ENCODE measurements around the gene CPB2. TPM values are rescaled to one million over a fixed set of nuclear protein-coding genes. Genes with fewer than 3 reads are reported as not detected.

Gene CPB2
- total RNA-seq, 1 experiment from 2014 or later = 0.15 TPM

DNA sequence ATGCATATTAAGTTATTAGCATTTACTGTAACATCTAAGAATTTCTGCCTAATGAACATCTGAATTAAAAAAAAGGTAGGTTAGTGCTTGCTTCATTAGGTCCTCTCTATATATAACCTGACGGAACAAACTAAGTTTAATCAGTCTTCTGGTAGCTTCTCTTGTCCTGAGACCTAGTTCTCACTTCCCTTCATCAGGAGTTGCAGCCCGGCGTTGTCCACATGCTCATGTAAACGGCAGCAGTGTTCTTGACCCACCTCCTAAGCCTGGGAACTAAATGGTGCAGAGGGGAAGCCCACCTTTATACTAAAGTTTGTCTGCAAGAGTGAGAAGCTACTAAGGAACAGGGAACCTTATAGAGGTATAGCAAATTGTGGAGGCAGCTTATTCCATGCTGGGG is 31.9 kb upstream of the CPB2 start:
- TF ChIP-seq, protein P1, sequence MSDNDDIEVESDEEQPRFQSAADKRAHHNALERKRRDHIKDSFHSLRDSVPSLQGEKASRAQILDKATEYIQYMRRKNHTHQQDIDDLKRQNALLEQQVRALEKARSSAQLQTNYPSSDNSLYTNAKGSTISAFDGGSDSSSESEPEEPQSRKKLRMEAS (IDR thresholded peaks at IDR 0.05) = no peak
- TF ChIP-seq POLR2AphosphoS5 (IDR thresholded peaks at IDR 0.05; ENCODE audit: low read depth, low read length) = no peak
- no peak for TF ChIP-seq SRF (IDR thresholded peaks at IDR 0.05; ENCODE audit: low read depth)
- TF ChIP-seq YY1 (IDR thresholded peaks at IDR 0.05; ENCODE audit: extremely low read depth, insufficient replicate concordance, low read depth, low read length) = no peak
- TF ChIP-seq, protein P2, sequence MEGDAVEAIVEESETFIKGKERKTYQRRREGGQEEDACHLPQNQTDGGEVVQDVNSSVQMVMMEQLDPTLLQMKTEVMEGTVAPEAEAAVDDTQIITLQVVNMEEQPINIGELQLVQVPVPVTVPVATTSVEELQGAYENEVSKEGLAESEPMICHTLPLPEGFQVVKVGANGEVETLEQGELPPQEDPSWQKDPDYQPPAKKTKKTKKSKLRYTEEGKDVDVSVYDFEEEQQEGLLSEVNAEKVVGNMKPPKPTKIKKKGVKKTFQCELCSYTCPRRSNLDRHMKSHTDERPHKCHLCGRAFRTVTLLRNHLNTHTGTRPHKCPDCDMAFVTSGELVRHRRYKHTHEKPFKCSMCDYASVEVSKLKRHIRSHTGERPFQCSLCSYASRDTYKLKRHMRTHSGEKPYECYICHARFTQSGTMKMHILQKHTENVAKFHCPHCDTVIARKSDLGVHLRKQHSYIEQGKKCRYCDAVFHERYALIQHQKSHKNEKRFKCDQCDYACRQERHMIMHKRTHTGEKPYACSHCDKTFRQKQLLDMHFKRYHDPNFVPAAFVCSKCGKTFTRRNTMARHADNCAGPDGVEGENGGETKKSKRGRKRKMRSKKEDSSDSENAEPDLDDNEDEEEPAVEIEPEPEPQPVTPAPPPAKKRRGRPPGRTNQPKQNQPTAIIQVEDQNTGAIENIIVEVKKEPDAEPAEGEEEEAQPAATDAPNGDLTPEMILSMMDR (IDR thresholded peaks at IDR 0.05 in 2 of 3, conservative IDR thresholded peaks at IDR 0.05 in 1 of 3; ENCODE audit: borderline replicate concordance in 1 of 3, insufficient read depth in 1 of 3, low read depth in 2 of 3, low read length in 2 of 3) = no peak
- no peak for TF ChIP-seq CBX3 (IDR thresholded peaks at IDR 0.05; ENCODE audit: low read depth)
- Histone ChIP-seq H2AFZ (ENCODE audit: low read depth, low read length, poor library complexity, severe bottlenecking) (no peak overlapping the region), H3K4me3 (replicated peaks in 1 of 2; ENCODE audit: low read depth in 1 of 2, low read length in 2 of 2) (no peak overlapping the region), H3K4me1 (ENCODE audit: control insufficient read depth in 1 of 2, insufficient read depth in 2 of 2, low read length in 2 of 2) (peaks cover 16 to 18% of the 10 kb centered on the region in 2 experiments), H3K79me2 (ENCODE audit: insufficient read depth, low read length) (no peaks in the 10 kb centered on the region), H3K9me3 (ENCODE audit: control insufficient read depth in 1 of 2, insufficient read depth in 1 of 2, low read depth in 1 of 2, low read length in 2 of 2) (no peaks in the 10 kb centered on the region), H3K9ac (ENCODE audit: low read length) (no peak overlapping the region), H3K9me2 (ENCODE audit: insufficient read depth) (no peaks in the 10 kb centered on the region), H3K27me3 (ENCODE audit: insufficient read depth, low read length) (peaks cover 10% of the 10 kb centered on the region), H3K4me2 (ENCODE audit: low read length) (no peak overlapping the region), H3K27ac (ENCODE audit: low read depth, low read length) (no peak overlapping the region), H3K36me3 (ENCODE audit: control insufficient read depth in 1 of 2, insufficient read depth in 2 of 2, low read length in 2 of 2) (no peaks in the 10 kb centered on the region), H4K20me1 (ENCODE audit: insufficient read depth) (no peaks in the 10 kb centered on the region)
- no peak for DNase-seq (ENCODE audit: low read depth, low spot score)
- ChIA-PET CTCF (no interaction called here), POLR2A (interaction anchor here (1.2 kb wide), 1 partner anchor 10 kb away, joined by 3 read pairs; no protein-coding TSS in a partner anchor), RAD21 (ENCODE audit: low non-redundant PET in 1 of 2, low total read pairs in 2 of 2, uncharacterized antibody in 2 of 2, unreplicated experiment in 2 of 2) (no interaction called here)
- no TSS peak for BruUV-seq (replicated peaks)
- ATAC-seq = no peak
- intact Hi-C loops (cut with micrococcal nuclease) = no loop called here

DNA sequence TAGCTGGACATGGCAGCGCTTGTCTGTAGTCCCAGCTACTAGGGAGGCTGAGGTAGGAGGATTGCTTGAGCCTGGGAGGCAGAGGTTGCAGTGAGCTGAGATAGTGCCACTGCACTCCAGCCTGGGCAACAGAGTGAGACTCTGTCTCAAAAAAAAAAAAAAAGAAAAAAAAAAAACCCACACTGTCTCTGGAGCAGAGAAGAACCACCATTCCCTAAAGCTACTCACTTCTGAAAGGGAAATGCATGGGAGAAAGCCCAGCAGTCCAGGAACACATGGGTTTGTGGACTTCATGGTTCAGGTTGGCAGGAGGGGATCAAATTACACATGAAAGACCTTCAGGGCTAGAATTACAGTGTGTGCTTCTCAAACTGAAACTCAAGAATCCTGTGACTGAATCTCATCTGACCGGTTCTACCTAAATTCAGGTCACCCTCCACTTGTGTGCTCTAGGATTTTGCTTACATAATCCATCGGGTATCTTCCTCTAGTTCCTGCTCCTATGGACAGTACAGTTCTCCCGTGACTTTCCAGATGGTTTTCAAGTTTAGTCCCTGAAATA is 30.2 kb upstream of the CPB2 start:
- BruUV-seq (replicated peaks) = no TSS peak
- Histone ChIP-seq H3K27me3 (ENCODE audit: insufficient read depth, low read length) (peaks cover 24% of the 10 kb centered on the region), H3K9me2 (ENCODE audit: insufficient read depth) (no peaks in the 10 kb centered on the region), H3K9ac (ENCODE audit: low read length) (no peak overlapping the region), H3K4me1 (ENCODE audit: control insufficient read depth in 1 of 2, insufficient read depth in 2 of 2, low read length in 2 of 2) (peaks cover 16 to 18% of the 10 kb centered on the region in 2 experiments), H2AFZ (ENCODE audit: low read depth, low read length, poor library complexity, severe bottlenecking) (no peak overlapping the region), H3K36me3 (ENCODE audit: control insufficient read depth in 1 of 2, insufficient read depth in 2 of 2, low read length in 2 of 2) (no peaks in the 10 kb centered on the region), H4K20me1 (ENCODE audit: insufficient read depth) (no peaks in the 10 kb centered on the region), H3K79me2 (ENCODE audit: insufficient read depth, low read length) (no peaks in the 10 kb centered on the region), H3K4me2 (ENCODE audit: low read length) (peak overlapping the region; percentile 57), H3K27ac (ENCODE audit: low read depth, low read length) (no peak overlapping the region), H3K9me3 (ENCODE audit: control insufficient read depth in 1 of 2, insufficient read depth in 1 of 2, low read depth in 1 of 2, low read length in 2 of 2) (no peaks in the 10 kb centered on the region), H3K4me3 (replicated peaks in 1 of 2; ENCODE audit: low read depth in 1 of 2, low read length in 2 of 2) (no peak overlapping the region; a peak in 1 of 4 replicates)
- intact Hi-C loops (cut with micrococcal nuclease) = no loop called here
- TF ChIP-seq ATF3 (IDR thresholded peaks at IDR 0.05) = no peak
- no peak for TF ChIP-seq JUND (IDR thresholded peaks at IDR 0.05)
- peak; percentile 62; the same call in 1 of the 2 replicates for TF ChIP-seq CBX3 (IDR thresholded peaks at IDR 0.05; ENCODE audit: low read depth)
- peak; percentile 72 for TF ChIP-seq SP1 (IDR thresholded peaks at IDR 0.05; ENCODE audit: low read depth)
- TF ChIP-seq, protein P1 (IDR thresholded peaks at IDR 0.05) = peak; percentile 30; the same call in 1 of the 2 replicates
- peak; percentile 34 for DNase-seq (ENCODE audit: low read depth, low spot score)
- peak; percentile 80 for ATAC-seq
- POLR2A ChIA-PET = interaction anchor here (0.7 kb wide), 1 partner anchor 110 kb away, joined by 3 read pairs; no protein-coding TSS in a partner anchor
- RAD21 ChIA-PET (ENCODE audit: low non-redundant PET in 1 of 2, low total read pairs in 2 of 2, uncharacterized antibody in 2 of 2, unreplicated experiment in 2 of 2) = no interaction called here
- CTCF ChIA-PET = interaction anchor here (0.9 to 1.8 kb wide), 3 partner anchors 9 to 327 kb away, joined by 3 to 8 read pairs (median 5); no protein-coding TSS in a partner anchor

All from HCT116 (cell line).